GM19099 (cell line): ENCODE results near the gene NPY2R.

ENCODE experiments used
- POLR2A ChIP-seq: IDR thresholded peaks from 3 replicates; pipeline ENCODE4 v1.6.1; 2011; ENCODE audit warnings: low read depth; ENCODE audit not compliant: insufficient read length; ENCODE audit errors: extremely low read depth

NPY2R gene

DNA sequence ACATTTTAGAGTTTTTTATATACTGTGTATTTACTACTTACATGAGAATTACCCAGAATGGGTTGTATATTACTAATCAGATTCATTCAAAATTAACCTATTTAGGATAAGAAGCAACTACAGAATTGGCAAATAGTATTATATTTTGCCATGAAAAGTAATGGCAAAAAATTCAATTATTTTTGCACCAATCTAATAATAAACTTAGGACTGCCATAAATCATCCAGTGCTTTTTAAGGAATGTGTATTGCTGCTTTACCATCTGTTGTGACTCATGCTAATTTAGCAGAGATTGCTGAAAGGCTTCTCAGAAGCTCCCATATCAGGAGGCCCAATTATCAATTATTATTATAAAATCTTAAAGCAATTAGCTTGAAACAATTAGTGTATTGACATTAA is 24.0 kb downstream of the NPY2R start:
- no peak for TF ChIP-seq POLR2A

DNA sequence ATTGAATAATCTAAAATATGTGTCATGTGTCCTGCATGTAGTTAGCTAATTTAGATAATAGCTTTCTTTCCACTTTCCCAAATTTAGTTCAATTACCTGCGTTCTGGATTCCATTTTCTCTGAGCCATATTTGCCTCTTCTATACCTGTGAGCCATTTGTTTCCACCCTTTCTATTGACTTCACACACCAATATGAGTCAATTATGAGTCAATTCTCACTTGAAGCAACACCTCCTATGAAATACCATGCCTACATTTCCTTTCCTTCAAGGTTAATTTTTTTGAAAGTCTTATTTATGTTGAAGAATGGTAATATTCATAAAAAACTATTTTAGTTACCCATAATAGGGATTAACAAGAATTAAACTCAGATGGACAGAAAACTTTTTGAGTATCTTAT is 25.8 kb downstream of the NPY2R start:
- TF ChIP-seq POLR2A: no peak

DNA sequence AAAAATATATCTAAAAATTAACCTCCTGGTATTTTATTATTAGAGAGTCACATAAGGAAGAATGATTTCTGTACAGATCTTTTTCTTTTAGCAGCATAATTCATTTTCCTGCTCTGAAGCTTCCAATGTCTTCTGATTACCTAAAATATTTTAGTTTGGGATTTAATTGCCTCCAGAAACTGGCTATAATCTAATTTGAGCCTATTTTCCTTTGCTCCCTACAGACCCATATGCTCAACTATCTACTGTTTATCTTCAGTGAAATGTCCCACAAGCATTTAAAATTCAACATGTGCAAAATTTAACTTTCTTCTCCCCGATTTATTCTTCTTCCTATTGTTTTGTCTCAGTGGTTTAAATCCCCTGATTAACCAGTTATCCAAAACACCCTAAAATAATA is 29.1 kb downstream of the NPY2R start:
- TF ChIP-seq POLR2A: no peak

DNA sequence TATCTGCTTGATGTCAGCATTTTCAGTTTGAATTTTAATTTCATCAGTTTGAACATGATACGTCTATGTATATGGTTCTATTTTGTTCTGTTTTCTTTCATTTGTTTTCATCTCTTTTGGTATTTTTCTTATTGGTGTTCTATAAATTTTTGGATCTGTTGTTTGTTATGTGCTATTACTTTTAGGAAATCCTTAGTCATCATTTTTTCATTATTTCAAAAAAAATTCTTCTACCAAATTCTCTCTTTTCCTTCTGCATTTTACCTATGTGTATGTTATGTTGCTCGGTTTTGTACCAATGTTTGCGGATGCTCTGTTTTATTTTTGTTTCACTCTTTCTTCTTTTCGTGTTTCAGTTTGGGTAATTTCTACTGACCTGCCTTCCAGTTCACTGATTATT is 32.8 kb downstream of the NPY2R start:
- TF ChIP-seq POLR2A: no peak

DNA sequence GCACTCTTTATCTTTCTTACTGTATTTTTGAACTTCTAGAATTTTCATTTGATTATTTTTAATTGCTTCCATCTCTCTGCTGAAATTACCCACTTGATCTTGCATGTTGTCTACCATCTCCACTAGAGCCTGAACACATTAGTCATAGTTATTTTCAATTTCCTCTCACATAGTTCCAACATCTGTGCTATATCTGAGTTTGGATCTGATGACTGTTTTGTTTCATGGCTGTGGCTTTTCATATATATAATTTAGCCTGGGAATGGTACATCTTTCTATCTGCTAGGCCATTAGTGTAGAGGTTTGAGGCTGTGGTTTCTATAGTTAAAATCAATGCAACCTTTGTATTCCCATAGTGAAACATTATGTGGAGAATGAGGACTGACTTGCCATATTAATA is 33.2 kb downstream of the NPY2R start:
- TF ChIP-seq POLR2A: no peak

DNA sequence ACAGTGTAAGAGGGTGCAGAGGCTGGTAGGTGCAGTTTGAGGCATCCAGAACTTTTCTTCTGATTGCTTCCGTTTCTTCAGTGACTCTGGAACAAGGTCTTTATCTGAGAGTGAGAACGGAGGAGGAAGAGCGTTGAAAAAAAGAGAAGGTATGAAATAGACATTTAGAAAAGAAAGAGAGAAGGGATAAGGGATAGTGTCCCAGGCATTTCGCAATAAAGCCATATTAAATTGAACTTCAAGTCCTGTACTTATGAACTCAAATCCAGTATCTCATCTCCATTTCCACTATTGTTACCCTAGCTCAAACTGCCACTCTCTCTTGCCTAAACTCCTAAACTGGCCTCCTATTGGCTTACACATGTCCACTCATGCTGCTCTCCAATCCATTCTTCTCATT is 36.7 kb downstream of the NPY2R start:
- no peak for TF ChIP-seq POLR2A

DNA sequence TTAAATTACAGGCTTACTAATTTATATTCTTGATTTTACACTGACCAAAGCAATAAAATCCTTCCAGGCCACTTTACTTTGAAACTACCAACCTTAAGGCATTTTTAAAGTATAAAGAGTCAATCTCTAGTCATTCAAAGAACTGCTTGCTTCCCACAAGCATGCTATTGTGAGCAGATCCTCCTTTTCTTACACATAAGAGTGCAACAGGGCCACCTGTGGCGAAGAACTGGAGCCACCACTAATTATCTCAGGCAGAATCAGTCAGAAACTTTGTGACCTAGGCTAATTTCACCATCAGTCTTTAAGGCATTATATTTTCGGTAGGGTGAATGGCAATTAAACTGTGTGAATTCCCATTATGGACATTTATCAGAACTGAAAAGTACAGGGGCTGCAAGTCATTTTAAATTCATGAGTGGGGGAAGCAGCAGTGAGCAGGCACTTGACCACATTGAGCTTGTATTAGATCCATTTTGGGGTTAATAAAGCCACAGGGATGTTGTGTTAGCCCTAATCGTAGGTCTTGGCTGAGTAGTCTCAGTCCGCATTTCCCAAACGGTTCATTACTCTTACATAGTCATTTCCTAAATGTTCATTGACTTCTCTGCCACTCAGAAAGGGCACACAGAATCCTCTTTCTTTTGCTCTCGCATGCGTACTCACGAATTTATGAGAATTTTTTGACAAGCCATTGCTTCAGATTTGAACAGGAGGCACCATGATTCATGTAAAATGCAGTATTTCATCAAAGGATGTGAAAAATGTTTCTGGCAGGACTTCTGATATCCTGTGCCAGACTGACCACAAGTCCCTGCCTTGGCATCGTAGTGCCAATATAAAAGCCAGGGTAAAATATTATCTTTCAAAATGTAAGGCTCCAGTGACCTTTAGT is 39.8 kb downstream of the NPY2R start:
- TF ChIP-seq POLR2A: no peak

DNA sequence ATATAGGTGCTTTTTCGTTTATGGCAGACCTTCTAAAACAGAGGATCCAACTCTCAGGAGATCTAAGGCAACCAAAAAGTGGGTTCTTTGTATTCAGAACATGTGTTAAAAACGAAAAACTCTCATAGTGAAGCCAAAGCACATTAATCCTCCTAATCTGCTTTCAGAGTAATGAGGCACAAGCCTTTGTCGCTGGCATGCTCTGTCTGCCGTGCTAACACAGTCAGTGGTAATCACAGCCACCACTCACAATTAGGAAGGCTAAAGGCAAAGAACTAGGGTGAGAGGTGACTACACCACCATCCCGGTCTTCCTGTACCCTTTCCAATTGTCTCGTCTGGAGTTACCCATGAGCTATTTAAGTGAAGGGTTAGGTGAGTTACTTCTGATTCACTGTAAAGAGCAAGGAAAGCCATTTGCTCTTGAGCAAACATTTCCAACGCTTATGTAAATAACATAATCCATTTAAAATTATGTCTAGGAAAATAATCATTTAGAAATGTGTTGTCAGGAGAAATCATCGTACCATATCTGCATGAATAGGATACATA is 40.7 kb downstream of the NPY2R start:
- no peak for TF ChIP-seq POLR2A

DNA sequence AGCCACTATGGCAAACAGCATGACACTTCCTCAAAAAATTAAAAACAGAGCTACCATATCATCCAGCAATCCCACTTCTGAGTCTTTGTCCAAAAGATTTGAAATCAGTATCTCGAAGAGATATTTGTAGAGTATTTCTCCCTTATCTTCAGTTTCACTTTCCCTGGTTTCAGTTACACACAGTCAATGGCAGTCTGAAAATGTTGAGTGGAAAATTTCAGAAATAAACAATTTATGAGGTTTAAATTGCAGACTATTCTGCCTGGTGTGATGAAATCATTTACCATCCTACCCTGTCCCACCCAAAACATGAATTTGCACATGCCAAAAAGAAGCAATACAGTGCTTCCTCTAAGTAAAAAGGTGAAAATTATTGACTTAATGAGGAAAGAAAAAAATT is 43.9 kb downstream of the NPY2R start:
- no peak for TF ChIP-seq POLR2A

DNA sequence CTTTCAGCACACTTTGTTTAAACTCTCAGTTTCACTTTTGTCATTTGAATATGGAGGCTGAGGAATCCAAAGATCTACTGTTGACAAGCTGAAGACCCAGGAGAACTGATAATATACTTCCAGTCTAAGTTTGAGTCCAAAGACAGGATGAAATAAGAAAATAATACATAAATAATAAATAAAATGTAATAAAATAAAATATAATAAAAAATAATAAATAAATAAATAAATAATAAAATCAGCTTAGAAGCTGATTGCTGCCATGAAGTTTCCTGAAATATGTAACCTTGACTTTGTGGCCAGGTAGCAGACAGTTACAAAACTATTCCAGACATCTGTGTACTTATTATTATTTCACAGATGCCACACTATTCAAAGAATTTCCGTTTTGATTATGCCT is 55.0 kb downstream of the NPY2R start:
- TF ChIP-seq POLR2A: no peak

DNA sequence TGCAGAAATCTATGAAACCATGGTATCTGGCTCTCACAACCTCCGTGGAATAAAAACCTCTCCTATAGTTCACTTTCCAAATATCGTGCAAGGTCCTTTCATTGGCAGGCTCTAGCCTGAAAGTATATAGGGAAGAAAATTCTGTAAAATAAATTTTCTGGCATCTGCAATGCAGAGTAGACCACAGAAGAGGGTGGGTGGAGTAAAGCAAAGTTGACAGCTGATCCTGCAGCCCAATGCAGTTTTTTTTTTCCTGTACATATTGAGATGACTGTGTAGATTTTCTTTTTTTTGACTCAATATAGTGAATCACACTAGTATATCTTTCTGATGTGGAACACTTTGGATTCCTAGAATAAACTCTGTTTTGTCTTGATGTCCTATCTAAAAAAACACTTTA is 56.7 kb downstream of the NPY2R start:
- TF ChIP-seq POLR2A: no peak
